NCI-H187 treated with DMSO at 0.1 percent for 48 hours (cell line): ENCODE results near the gene DOCK10.
"Not testable (repeated sequence)": the region's sequence is repeated elsewhere in the genome, so short reads cannot be mapped to it uniquely, and the experiment has no call there.

Experiments used
- DNase-seq: peaks from one replicate; lab custom pipeline; 2025; lab: John Stamatoyannopoulos, UW

Gene DOCK10

DNA sequence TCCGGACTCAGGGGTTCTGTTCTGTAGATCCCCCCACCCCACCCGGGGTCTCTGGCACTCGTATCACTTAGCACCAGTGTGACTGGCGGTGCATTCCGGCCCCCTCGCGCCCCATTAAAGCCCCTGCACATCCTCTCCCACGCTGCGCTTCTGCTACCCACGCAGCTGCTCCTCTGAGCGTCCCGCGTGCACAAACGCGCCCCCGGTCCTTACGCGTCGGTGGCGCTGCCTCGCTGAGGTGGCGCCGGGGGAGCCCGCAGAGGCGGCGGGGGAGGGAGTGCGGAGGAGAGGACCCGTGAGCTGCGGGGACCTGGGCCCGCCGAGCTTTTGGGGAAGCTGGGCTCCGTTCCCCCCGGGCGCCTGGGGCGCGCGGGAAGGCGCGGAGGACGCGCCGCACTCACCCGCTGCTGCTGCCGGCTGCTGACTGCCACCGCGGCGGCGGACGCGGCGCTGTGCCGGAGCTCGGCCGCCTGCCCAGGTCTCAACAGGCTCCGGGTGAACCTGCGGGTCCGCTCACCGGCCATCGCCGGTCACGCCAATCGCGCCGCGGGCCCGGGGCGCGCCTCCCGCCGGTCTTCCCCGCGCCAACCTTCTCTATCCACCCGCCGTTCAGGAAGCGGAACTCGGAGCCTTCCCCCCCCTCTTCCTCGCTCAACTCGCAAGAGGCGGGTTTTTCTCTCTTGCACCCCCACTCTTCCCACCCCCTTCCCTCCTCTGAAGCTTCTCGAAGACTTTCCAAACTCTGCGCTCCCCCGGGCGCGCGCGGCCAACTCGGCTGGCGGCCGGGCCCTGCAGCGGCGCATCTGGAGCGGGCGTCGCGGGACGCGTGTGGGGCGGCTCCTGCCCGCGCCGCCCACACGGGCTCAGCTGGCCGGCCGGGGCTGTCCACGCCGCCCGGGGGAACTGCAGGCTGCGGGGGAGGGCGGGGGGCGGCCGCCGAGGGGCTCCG, at the start of gene DOCK10:
TSS of gene DOCK10 (minus strand) at position 618 of the 949 bp plus-strand sequence. CDS start at position 524, 94 bp downstream.
- no peak for DNase-seq

DNA sequence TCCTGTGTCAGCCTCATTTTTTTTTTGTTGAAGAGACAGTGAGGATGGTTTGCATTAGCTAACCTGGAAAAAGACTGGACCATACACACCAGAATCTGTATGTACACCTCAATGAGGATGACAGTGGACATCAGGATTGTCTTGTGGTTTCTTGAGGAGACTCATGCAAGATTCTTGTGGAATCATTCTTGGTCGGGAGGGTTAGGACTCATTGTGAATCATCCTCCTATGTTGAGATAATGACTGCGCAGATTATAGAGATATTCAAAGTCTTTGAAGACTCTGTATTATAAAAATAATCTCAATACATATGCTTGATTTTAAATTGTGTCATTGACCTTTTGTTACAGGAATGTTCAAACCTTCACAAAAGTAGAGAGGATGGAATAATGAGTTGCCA, 49.1 kb upstream of the DOCK10 start:
- DNase-seq: no peak

DNA sequence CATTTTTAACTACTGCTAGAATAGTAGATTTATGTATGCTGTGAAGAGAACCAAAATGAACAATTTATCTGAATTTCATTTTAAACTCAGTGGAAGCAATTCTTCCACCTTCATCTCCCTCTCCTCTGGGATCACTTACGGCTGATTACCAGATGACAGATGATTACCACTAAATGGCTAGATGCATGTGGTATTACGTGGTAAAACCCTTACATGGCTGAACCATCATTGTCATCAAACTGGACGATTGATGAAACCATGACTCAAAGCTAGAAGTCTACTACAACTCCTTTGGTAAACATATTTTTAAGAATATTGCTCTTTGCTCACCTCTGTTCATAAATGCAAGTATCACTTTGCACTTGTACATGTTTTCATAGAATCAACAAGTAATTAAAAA, 48.5 kb upstream of the DOCK10 start:
- no peak for DNase-seq

DNA sequence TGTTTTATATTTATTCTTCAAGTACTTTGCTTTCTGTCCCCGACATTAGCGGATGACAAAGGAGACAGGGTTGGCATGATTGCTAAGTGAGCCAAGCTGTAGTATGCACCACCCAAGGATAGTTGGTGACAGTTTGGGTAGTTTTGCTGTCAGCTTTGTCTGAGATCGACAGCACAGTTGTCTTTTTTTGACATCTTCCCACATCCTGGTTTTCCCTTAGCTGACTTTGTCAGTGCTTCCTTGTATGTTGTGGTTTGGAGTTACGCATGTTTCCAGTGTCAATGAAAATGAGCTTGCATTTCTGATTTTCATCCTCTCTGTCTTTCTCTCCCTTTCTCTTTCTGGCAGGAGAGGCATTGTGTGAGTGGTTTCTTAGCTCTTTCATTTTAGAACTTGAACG, 44.6 kb upstream of the DOCK10 start:
- no peak for DNase-seq

DNA sequence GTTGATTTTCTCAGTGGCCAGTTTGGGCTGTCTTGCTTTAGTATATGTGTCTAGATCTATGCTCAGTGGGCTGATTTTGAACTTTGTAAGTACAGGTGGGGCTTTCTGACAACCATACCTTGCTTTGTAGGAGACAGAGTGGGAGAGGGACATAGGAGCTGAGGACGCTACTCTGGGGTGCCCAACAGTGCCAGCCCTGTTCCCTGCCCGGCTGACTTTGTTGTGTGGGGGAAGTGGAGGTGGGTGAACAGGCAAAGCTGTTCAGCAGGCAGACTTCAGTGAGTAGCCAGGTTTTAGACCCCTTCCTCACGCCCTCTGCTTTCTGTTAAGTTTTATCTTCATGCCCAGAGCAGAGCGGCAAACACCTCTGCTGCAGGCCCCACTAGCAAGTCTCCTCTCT, 44.2 kb upstream of the DOCK10 start:
- no peak for DNase-seq

DNA sequence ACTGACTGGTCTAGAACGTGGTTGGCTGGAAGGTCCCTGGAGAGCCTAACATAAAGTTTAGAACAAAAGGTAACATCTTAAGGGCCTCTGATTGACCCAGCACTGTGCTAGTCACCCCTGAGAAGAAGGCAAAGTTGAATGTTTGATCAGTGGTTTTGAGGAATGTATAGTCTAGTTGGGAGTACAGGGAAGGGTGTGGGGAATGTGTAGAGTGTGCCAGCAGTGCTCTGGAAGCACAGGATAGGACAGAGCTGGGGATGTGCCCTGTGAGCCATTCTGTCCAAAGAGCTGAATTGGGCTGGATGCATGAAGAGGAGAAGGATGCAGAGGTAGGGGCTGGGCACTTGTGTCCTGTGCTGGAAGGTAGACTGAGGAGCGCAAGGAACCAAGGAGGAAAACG, 41.0 kb upstream of the DOCK10 start:
- DNase-seq: no peak

DNA sequence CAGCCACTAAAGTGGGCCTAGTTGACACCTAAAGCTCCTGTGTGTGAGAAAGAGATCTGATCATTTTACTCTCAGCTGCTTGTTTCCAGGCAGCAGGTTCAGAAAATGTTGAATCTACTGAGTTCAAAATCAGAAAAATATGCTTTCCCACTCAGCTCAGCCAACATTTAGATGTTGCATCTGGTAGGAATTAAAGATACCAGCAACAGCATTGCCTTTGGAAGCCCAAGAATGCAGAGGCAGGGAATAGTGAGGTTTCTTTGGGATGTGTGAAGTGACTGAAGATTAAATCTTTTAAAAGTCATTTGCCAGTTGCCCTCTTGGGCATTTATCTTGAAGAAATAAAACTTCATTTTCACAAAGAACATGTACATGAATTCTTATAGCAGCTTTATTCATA, 33.9 kb upstream of the DOCK10 start:
- no peak for DNase-seq

DNA sequence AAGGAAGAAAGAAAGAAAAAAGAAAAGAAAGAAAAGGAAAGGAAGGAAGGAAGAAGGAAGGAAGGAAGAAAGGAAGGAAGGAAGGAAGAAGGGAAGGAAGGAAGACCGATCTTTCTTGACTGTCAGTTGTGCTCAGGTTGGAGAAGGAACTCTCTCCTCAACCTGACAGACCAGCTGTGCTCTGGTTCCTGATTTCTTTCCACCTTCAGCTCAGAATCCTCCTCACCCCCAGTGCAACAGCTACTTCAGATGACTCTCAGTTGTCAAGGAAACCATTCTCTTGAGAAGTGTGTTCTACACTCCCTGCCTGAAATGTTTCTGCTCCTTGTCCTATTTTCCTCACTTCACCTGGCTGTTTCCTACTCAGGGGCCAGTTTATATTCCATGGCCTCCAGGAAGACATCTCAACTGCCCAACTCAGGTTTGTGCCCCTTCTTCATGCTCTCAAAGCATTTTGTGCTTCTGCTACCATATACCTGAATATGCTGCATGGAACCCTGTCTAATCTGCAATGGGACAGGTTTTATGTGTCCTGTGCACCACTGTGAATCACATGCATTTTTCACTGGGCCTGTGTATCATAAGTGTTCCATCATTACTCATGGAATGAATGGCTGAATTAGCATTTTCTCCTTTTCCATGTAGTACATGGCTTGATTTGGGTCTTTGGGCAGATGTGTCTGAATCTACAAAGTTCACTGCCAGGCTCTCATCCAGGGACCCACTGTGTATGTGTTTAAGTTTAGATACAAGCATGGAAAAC, 32.8 kb upstream of the DOCK10 start:
- DNase-seq: no peak

DNA sequence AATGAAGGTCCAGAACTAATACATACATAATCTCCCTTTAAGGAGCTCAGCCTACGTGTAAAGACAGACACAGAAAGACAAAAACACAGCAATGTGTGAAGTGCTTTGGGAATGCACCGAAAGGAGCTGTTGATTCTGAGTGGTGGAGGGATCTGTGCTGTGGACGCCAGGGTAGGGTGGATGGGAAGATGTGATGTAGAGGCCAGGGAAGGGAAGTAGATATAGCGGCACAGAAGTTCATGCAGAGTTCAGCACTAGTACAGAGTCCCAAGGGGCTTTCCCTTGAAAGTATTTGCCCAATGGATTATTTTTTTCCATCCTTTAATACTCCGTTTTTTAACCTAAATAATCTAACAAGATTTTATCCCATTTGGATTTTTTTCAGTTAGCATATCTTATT, 32.1 kb upstream of the DOCK10 start:
- no peak for DNase-seq

DNA sequence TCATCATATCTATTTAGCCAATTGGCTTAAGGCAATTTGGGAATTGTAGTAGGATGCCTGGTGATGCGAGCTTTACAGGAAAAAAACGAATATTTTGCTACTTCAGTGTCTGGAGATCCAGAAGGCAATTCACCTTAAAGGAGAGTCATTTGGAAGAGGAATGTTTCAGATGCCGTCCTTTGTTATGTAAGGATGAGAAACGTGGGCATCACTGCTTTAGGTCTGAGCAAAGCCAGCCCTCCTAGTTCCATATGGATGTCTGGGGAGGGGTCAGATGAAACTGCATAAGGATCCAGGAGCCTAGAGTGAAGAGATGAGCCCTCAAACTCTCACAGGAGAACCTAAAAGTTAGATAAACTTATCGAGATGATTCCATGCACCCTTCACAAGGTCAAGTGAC, 30.9 kb upstream of the DOCK10 start:
- DNase-seq: no peak

DNA sequence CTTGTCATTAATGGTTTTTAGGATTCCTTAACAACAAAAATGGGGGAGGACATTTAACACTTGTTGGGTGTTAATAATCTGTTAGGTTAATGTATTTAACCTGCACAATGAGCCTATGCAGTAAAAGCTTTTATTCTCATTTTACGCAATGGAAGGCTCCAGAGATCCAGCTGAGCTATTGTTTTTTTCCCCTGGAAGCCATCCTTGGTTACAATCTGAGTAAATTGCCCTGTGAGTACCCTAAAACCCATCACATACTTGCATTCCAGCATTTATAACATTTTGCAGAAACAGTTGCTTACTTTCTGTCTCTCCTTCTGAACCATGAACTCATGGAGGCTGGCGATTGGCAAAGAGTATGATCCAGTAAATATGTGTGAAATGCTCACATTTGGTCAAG, 30.2 kb upstream of the DOCK10 start:
- DNase-seq: no peak

DNA sequence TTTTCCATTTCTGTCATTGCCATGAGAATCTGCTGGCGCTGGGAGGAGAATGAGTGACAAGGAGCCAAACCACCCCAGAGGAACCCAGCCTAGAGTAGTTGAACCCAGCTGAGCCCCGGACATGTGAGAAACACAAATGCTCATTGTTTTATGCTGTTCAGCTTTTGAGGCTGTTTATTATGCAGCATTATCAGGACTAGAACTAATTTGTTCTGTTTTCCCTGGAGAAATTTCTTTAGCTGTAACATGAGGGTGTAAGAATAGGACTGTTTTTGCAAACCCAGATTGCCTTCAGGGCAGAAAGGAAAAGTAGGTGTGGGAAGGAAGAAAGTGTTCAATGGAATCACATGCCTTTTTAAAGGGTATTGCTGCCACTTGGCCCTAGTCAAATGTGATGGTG, 28.5 kb upstream of the DOCK10 start:
- no peak for DNase-seq

DNA sequence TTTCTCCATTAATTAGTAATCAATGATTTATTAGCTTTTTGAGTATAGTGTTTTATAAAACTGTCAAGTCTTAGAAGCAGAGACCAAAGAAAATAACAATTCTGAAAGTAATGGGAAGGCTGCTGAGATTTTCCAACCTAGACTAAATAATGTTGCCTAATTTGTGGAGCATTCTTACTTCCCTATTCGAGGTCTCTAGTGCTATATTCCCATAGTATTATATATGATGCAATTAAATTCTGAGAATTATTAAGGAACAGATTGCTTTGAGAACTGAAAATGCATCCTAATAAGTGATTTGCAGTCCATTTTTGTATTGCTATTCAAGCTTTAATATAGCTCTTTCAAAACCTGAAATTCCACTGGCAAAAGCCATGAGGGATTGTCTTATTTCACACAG, 27.7 kb upstream of the DOCK10 start:
- DNase-seq: no peak

DNA sequence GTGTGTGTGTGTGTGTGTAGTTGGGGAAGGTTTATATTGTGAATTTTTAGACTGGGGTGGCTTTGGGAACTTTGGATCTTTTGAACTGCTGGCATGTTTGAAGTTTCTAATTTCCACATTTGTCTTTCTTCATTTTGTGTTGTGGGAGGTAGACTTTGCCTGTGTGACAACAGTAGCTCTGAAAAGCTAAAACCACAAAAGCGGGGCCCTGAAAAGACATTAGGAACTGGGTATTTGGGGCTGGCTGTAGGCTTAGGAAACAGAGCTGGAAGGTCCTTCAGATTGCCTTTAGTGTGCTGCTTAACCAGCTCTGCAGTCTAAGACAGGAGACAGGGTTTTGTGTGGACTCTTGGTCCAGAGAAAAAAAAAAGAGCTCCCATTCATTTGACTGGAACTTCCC, 27.2 kb upstream of the DOCK10 start:
- DNase-seq: no peak

DNA sequence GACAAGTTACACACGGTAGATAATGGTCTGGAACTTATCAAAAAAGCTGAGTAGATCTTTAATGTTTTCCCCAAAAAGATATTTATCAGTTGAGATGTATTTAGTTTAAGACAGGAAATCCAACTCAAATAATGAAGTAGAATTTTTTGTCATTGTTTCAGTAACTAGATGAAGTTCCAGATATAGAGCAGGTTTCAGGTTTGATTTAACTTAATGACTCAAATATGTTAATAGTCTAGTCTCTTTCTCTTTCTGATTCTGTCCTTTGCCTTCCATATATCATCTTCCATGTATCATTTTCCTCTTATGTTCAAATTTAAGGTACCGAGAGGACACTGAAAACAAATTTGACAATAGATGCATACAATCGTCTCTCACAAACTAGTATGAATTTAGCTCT, 23.6 kb upstream of the DOCK10 start:
- DNase-seq: no peak

DNA sequence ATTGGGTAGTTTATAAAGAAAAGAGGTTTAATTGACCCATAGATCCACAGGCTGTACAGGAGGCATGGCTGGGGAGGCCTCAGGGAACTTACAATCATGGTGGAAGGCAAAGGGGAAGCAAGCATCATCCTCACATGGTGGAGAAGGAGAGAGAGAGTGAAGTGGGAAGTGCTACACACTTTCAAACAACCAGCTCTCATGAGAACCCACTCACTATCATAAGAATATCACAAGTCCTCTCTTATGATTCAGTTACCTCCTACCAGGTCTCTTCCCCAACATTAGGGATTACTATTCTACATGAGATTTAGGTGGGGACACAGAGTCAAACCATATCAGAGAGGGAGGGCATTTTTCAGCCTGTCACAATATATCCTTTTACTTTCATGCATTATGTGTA, 22.7 kb upstream of the DOCK10 start:
- DNase-seq: no peak

DNA sequence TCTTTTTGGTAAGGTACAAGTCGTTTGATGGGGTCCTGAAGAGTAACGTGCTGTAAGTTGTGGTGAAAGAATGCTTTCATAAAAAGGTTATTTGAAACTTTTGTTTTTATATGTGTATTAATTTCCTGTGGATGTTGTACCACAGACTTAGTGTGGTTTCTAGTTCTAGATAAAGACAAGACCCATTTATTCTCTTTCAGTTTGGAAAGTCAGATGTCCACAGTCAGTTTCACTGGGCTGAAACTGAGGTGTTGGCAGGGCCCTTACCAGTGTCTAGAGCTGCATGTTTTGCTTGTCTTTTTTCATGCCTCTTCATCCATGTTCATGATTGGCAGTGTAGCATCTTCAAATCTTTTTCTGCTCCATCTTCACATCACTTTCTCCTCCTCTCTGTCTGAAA, 22.1 kb upstream of the DOCK10 start:
- no peak for DNase-seq

DNA sequence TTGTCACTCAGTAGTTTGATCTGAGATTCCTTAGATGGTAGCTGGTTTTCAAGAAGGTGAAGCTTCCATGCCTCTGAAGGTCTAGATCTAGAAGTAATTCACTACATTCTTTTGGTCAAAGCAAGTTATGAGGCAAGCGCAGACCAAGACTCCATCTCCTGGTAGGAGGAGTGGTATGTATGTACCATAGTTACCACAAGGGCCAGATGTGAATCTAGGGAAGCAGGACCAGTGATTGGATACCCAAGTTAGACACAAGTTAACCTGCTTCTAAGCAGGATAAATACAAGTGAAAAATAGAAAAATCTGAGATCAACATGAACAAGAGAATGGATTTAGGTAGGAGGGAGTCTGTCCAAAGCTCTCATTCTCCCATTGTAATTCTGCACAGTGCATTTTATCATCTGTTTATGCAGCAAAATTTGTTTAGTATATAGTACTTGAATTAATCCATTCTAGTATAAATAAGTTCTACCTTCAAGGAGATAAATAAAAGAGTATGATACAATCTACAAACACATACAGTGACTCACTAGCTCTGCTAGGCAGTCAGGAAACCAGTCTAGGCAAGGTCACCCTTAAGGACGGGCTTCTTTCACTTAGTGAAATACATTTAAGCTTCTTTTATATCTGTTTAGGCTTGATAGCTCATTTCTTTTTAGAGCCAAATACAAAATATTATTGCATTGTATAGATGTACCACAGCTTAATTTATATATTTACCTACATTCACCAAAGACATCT, 14.2 kb upstream of the DOCK10 start:
- no peak for DNase-seq

DNA sequence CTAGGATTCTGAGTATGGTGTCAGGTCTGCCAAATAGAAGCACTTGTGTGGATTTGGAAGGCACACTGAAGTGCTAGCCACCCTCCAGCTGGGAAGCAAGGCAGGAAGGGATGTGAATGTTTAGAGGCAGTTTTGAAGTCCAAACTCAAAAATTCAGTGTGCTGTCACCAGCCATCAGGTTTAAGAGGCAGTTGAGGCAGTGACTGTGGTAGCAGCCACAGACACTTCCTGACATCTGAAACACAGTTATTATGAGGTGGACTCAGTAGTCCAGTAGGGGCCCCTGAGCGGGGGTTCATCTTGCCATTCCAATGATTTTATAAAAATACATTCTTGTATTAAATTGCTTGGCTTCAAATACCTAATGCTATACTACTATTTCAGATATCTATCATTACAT, 13.4 kb upstream of the DOCK10 start:
- DNase-seq: no peak

DNA sequence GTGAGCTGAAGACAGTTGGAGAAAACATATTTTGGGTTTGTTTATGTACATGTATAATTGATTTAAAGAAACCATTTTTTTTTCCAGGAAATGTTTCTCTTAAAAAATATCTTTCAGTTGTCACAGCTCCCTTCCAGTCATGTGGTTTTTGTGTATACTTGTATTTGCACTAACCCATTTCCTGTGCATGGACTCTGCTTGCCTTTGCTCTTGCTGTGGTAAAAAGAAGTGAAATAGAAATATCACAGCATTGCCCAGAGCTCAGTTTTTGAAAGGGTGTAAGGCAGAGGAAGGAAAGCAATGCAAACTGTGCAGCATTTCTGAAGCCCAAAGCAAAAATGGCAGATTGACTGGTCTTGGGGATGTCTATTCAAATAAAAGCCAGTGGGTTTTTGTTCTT, 10.4 kb upstream of the DOCK10 start:
- DNase-seq: no peak

DNA sequence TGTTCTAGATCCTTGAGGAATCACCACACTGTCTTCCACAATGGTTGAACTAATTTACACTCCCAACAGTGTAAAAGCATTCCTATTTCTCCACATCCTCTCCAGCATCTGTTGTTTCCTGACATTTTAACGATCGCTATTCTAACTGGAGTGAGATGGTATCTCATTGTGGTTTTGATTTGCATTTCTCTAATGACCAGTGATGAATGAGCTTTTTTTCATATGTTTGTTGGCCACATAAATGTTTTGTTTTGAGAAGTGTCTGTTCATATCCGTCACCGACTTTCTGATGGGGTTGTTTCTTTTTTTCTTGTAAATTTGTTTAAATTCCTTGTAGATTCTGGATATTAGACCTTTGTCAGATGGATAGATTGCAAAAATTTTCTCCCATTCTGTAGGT, 5.2 kb upstream of the DOCK10 start:
- not testable (repeated sequence) for DNase-seq

DNA sequence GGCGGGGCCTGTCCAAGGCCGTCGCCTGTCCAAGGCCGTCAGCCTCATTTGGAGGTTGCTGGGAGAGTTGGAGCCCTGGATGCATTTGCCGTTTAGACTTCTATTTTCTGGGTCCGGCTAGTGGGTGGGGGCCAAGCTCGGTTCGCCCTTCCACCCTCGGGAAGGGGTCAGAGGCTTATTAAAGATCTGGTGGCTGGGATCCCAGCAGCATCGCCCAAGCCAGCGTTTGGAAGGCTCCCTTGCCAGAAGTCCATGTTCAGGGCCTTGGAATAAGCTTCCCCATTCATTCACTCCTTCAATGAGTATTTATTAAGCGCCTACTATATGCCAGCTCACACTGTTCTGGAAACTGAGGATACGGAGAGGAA, 516 bp upstream of the DOCK10 start:
- DNase-seq: no peak
